Testis (tissue), 2 donors: ENCODE measurements around the gene CD79A.

Experiments
- POLR2A ChIP-seq: fragments of 450-650 bp; IDR thresholded peaks from one replicate; pipeline ENCODE4 v1.6.1; 2017; ENCODE audit warnings: antibody characterized with exemption, mild to moderate bottlenecking, moderate library complexity
- TF ChIP-seq, protein P1 (sequence below), 3 experiments: fragments of 450-650 bp in 2 of 3; fragments of 200-600 bp in 1 of 3; sonication (generic) in 1 of 3; IDR thresholded peaks; one replicate each; pipeline ENCODE4 v1.5.1; 2016 to 2019; ENCODE audit warnings: antibody characterized with exemption in 3 of 3, mild to moderate bottlenecking in 2 of 3, moderate library complexity in 1 of 3

DNA sequence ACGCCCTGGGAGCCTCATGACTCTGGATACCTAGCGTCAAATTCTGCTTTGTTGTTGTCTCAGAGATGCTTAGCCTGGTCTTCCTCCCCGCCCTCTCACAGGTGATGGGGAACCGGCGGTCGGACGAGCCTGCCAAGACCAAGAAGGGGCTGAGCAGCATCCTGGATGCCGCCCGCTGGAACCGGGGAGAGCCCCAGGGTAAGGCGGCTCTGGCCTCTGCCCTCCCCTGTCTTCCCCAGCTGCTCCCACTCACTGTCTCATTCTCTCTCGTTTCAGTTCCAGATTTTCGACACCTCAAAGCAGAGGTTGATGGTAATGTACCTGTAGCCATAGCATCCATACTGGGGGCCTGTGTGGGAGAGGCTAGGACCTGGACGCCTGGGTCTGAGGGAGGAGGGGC, 17.3 kb downstream of the CD79A start:
- no peak for TF ChIP-seq POLR2A
- TF ChIP-seq, protein P1, sequence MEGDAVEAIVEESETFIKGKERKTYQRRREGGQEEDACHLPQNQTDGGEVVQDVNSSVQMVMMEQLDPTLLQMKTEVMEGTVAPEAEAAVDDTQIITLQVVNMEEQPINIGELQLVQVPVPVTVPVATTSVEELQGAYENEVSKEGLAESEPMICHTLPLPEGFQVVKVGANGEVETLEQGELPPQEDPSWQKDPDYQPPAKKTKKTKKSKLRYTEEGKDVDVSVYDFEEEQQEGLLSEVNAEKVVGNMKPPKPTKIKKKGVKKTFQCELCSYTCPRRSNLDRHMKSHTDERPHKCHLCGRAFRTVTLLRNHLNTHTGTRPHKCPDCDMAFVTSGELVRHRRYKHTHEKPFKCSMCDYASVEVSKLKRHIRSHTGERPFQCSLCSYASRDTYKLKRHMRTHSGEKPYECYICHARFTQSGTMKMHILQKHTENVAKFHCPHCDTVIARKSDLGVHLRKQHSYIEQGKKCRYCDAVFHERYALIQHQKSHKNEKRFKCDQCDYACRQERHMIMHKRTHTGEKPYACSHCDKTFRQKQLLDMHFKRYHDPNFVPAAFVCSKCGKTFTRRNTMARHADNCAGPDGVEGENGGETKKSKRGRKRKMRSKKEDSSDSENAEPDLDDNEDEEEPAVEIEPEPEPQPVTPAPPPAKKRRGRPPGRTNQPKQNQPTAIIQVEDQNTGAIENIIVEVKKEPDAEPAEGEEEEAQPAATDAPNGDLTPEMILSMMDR (IDR thresholded peaks at IDR 0.05) = no peak
